ENCODE data around the gene RXRA.

The RXRA gene

DNA sequence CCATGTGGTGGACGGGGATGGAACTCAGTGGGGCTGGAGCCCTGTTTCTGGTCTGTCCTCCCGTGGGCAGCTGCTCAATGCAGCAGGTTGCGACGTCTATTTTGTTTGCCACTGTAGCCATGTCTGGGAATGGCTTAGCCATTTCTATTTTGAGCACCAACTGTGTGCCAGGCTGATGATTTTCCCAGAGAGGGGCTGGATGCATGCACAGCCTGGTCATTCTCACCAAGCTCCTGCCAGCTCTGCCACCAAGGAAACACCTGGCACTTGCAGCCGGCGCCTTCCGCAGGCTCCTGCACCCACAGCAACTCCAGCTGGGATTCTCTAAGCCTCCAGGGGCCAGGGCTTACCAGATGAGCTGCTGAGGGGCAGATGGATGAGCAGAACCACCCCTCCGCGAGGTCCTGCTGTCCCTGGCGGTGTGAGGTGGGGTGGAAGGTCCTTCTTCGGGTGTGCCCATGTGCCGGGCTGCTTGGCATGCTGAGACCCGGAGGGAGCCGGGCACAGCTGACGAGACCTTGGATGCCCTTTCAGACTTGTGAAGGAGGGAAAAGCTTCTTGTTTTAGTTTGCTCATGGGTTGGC, 151.2 kb downstream of the RXRA start:
- DNase-seq: no peak

DNA sequence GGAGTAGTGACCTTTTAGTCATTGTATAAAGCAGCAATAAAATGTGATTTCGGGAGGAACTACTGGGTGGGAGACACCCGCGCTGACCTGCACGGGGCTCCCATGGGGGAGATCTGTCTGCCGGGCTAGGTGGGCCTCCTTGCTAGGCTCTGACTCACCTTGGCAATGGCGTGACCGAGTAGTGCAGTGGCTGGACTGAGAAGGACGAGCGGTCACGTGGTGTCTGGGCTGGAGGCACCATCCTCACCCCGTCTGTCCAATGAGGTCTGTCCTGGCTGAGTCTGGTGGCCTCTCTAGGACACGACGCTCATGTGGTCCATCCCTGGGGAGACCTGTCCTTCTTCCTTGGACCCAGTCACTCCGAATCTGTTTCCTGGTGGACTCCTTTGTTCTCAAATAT, 151.7 kb downstream of the RXRA start:
- DNase-seq: no peak

DNA sequence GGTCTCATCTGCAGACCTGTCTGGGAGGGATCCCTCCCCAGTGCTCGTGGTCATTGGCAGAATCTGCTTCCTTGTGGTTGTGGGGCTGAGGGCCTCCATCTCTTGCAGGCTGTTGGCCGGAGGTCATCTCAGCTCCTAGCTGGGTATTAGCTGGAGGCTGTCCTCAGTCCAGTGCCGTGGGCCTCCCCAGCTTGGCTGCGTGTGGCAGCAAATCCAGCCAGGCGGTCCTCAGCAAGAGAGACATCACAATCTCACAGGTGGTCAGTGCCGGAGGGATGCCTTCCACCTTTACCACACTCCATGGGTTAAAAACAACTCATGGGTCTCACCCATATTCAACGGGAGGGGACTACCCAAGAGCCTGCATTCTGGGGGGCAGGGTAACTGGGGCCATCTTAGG, 155.5 kb downstream of the RXRA start:
- DNase-seq: no peak

DNA sequence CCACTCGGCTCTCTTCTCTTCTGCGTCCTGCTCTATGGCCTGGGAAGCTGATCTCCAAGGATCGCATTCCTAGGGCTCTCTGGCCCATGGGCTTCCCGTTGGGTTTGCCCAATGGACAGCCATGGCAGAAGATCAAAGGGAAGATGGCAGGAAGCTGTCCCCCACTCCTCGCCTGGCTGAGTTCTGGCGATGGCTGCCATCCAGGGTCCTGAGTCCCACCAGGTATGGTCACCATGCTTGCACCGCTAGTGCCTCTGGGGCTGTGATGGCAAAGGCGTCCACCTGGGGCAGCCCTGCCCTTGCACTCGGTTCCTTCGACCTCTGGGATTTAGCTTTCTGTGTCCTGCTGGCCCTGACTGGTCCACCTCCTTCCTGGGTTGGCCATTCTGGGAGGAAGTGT, 156.0 kb downstream of the RXRA start:
- DNase-seq: no peak

DNA sequence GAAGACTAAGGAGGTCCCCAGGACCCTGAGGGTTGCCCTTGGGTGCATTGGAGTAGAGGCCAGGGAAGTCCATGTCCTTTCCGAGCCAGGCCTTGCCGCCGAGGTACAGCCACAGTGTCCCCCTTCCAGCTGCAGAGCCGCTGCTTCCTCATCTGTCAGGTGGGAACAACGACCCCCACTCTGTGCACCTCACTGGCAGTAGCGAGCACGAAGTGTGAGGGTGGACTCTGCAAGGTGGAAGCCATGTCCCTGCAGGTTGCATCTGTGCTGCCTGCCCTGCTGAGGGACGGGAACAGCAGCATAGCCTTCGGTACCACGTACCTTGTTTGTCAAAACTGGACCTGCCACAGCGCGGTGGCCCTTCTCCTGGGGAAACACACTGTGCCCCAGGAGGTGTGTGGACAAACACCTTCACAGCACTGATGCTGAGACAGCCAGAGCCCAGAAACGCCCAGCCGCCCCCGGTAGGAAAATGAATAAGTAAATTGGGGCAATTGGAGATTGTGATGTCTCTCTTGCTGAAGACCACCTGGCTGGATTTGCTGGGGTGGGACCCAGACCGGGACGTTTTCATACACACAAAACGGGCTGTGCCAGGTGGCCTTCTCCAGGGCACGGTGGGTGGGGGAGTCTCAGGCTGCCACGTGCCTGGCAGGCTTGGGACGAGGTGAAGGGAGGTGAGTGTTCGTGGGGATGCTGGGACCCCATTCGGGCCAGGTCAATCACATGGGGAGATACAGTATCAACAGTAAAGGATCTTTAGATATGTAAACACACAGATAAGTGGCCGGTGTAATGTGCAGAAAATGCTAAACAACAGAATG, 157.3 kb downstream of the RXRA start:
- no peak for DNase-seq

DNA sequence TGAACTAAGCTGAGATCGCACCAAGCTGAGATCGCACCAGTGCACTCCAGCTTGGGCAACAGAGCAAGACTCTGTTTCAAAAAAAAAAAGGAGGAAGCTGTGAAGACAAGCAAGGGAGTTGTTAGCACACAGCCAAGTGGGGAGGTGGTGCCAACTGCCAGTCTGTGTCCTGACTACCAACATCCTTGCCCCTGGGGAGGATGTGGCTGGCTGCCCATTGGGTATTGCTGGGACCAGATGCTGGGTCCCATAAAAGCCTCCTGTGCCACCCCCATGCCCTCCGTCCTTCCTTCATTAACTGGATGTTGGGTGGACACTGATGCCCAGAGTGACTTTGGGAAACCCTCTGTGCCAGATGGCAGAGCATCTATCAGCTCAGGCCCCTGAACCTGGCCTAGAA, 158.2 kb downstream of the RXRA start:
- no peak for DNase-seq

DNA sequence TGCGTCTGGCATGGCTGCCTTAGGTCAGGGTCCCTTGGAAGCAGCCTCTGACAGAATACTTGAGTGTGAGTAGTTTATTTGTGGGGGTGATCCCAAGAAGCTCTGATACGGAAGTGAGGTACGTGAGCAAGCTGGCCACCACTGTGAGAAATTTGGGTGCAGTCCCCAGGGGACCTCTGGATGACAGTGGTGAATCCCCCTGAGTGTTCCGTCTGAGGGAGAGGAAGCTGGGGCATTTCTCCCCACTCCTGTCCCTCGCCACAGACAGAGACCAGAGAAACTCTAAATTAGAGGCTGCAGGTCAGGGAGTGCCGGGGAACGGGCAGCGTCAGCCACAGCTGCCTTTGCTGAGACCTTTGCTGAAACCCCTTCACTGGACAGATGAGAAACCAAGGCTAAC, 159.4 kb downstream of the RXRA start:
- no peak for DNase-seq

DNA sequence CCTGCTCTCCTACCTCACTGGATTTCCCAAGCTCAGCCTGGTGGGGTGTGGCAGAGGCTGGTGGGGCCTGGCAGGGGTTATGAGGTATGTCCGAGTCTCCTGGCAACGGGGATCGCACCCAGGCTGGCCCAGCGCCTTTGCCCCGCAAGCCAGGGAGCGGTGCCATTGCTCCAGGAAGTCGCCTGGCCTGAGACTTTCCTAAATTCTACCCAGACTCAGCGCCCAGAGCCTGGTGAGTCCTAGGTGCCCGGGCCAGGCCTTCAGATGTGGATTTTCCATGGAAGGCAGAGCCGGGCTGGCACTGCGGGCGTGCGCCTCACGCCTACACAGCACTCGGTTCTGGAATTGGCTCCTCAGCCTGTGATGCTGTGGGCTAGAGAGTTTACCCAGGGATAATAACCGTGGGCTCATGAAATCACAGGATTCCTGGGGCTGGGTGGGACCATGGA, 159.9 kb downstream of the RXRA start:
- DNase-seq: no peak

DNA sequence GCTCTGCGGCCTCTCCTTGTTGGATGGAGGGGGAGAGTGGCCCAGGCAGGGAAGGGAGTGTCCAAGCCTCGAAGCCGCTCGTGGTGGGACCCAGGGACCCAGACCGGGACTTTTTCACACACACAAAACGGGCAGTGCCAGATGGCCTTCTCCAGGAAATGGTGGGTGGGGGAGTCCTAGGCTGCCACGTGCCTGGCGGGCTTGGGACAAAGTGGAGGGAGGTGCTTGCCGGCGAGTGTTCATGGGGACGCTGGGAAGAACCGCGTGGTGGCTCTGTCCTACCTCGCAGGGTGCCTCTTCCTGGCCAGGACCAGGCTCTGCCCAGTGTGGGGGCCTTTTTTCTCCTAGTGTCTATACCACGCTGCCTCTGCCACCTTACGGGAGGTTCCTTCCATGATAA, 160.3 kb downstream of the RXRA start:
- no peak for DNase-seq
